Measurements from ENCODE around the gene TINAGL1.

TINAGL1 gene

DNA sequence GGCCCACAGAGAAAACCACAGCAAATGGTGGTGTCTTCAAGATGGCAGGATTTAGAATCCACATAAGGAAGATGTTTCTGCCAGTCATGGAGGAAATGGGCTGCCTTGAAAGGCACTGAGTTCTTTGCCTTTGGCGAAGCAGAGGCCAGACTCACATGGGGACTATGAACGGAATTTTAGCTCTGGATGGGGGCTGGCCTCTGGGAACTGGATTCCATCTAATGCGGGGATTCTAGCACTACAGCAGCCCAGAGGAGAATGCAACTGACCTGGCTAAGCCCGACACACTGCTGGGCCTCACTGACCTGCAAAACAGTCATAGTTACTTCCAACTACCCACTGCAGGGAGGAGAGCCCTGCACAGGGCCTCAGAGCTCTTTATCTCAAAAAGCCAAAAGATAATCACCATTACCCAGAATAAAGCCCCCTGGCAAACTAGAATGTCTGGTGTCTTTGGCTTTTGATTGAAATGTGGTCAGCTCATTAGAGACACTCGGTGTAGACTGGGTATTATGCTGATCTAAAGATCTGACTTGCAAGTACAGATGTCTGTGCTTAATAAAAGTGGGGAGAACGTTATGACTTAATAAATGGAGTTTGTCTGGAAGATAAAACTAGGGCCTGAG lies 52.7 kb downstream of the TINAGL1 start:
- DNase-seq: no peak

DNA sequence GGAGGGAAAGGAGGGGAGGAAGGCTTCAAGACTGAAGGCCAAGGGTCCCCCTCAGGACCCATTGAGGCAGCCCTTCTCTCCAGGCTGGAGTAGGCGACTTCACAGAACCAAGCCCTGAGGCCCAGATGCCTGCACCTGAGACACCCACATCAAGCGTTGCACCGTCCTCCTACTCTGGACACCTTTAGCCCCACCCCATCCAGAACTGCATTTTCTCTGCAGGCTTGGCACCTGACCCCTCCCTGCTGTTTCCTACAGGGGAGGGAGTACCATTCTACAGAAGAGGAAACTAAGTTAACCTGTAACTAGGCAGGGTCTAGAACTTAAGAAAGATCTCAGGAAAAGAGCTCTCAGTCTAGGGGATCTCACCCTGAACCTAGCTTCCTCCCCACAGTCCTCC lies 56.3 kb downstream of the TINAGL1 start:
- DNase-seq: no peak

- no peak for DNase-seq
Measured at GRCh38 chr1:31633117-31633516, 56.8 kb downstream of the TINAGL1 start.

All from NCI-H1048 (cell line).